Esophagus squamous epithelium (tissue), 5 donors: ENCODE data around the gene KAZN. TPM values are rescaled to one million over a fixed set of nuclear protein-coding genes. Genes with fewer than 3 reads are reported as not detected.
A peak's percentile ranks its signal among the peaks of the same experiment; 100 is the strongest.

Experiments used
- DNase-seq: peaks from one replicate; lab custom pipeline; 2025; lab: John Stamatoyannopoulos, UW
- H3K27ac ChIP-seq, 4 donors: fragments of 200-600 bp; sonication (generic); one replicate each; pipeline ENCODE4 v1.5.1; 2016 to 2019; ENCODE audit warnings: mild to moderate bottlenecking in 1 of 4
- H3K27me3 ChIP-seq, 4 donors: fragments of 200-600 bp; sonication (generic); 1 replicate in 3 of 4; 2 replicates in 1 of 4; pipeline versions ENCODE4 v1.5.1 to v1.6.0; 2017 to 2021; ENCODE audit warnings: antibody characterized with exemption in 1 of 4
- H3K36me3 ChIP-seq, 3 donors: fragments of 200-600 bp; sonication (generic); one replicate each; pipeline ENCODE4 v1.5.1; 2016 to 2019
- H3K4me1 ChIP-seq, 3 donors: fragments of 200-600 bp; sonication (generic); one replicate each; pipeline ENCODE4 v1.5.1; 2017 to 2019
- H3K4me3 ChIP-seq, 4 donors: fragments of 200-600 bp; sonication (generic); 1 replicate in 3 of 4; 2 replicates in 1 of 4; pipeline ENCODE4 v1.5.1; 2016 to 2019; ENCODE audit warnings: mild to moderate bottlenecking in 2 of 4, moderate library complexity in 1 of 4
- H3K9me3 ChIP-seq, 3 donors: fragments of 200-600 bp; sonication (generic); one replicate each; pipeline ENCODE4 v1.5.1; 2016 to 2019
- CTCF ChIP-seq, 6 experiments: fragments of 450-650 bp in 4 of 6; fragments of 200-600 bp in 2 of 6; sonication (generic) in 2 of 6; IDR thresholded peaks; one replicate each; pipeline ENCODE4 v1.5.1; 2016 to 2019; ENCODE audit warnings: antibody characterized with exemption in 6 of 6, mild to moderate bottlenecking in 4 of 6, moderate library complexity in 4 of 6
- POLR2A ChIP-seq, 4 donors: fragments of 450-650 bp; IDR thresholded peaks; one replicate each; pipeline ENCODE4 v1.6.1; 2017; ENCODE audit warnings: antibody characterized with exemption in 4 of 4, mild to moderate bottlenecking in 4 of 4, moderate library complexity in 3 of 4
- WGBS, 2 donors: methylation state at CpG; one replicate each; pipeline ENCODE4 v1.1.5; 2018; 5-methylcytosine and 5-hydroxymethylcytosine counted together
- intact Hi-C: fragments of 100-400 bp; cut with DNase I; formaldehyde crosslinking; loops from one replicate; pipeline ENCODE4 v1.15.0; 2022
- total RNA-seq, 4 donors: library from RNA; depleted of rRNA; stranded (reverse); fragments of >200 nt; gene quantifications; one replicate each; pipeline ENCODE4 v1.1.0, GENCODE V29; 2016
- donor health status: DM: yes; HTN: yes; CAD: no.

Gene KAZN
- total RNA-seq, 4 donors from 2014 or later, result 25.0 to 54.5 (median 30.8) TPM

GRCh38 chr1:15067148-15067547 is 468.7 kb downstream of the KAZN start:
- H3K27ac ChIP-seq, result peak overlapping the region; percentile 15 to 63 (median 51)
- H3K9me3 ChIP-seq, result peaks cover 0 to 6% (median 0%) of the 10 kb centered on the region in 3 donors
- no peaks in the 10 kb centered on the region for H3K27me3 ChIP-seq
- TF ChIP-seq CTCF (IDR thresholded peaks at IDR 0.05), result no peak
- no peak for TF ChIP-seq POLR2A (IDR thresholded peaks at IDR 0.05)
- peaks cover 7 to 69% (median 15%) of the 10 kb centered on the region in 3 donors for H3K36me3 ChIP-seq
- H3K4me3 ChIP-seq, result no peak overlapping the region
- no peak for DNase-seq
- intact Hi-C loops, result no loop called here
- peaks cover 0 to 10% (median 0%) of the 10 kb centered on the region in 3 donors for H3K4me1 ChIP-seq
- 88 to 90% methylated on average over 3 to 4 of the region's 4 CpGs for WGBS, 2 donors

GRCh38 chr1:15068152-15068551 is 469.7 kb downstream of the KAZN start:
- Histone ChIP-seq H3K36me3 (peaks cover 7 to 59% (median 7%) of the 10 kb centered on the region in 3 donors), H3K27me3 (no peaks in the 10 kb centered on the region), H3K4me1 (peaks cover 0 to 10% (median 0%) of the 10 kb centered on the region in 3 donors), H3K9me3 (no peaks in the 10 kb centered on the region), H3K27ac (peak overlapping the region in 3 of 4 donors; percentile 2 to 50 (median 40)), H3K4me3 (no peak overlapping the region)
- intact Hi-C loops, result no loop called here
- 73 to 92% methylated on average over 3 of the region's 14 CpGs for WGBS, 2 donors
- DNase-seq, result no peak
- TF ChIP-seq CTCF (IDR thresholded peaks at IDR 0.05), result no peak
- TF ChIP-seq POLR2A (IDR thresholded peaks at IDR 0.05), result no peak

- no peak overlapping the region for H3K4me3 ChIP-seq
- 83 to 88% methylated on average over 4 of the region's 4 CpGs for WGBS, 2 donors
- peaks cover 7 to 50% (median 7%) of the 10 kb centered on the region in 3 donors for H3K36me3 ChIP-seq
- H3K27me3 ChIP-seq, result no peaks in the 10 kb centered on the region
- no peak for DNase-seq
- TF ChIP-seq CTCF (IDR thresholded peaks at IDR 0.05) (no peak), POLR2A (IDR thresholded peaks at IDR 0.05) (no peak)
- no peaks in the 10 kb centered on the region for H3K9me3 ChIP-seq
- H3K27ac ChIP-seq, result peak overlapping the region in 2 of 4 donors; percentile 40 to 50
- H3K4me1 ChIP-seq, result peaks cover 0 to 5% (median 0%) of the 10 kb centered on the region in 3 donors
- intact Hi-C loops, result no loop called here
Observed at GRCh38 chr1:15068997-15069396, 470.5 kb downstream of the KAZN start.

GRCh38 chr1:15070145-15070748 is 471.8 kb downstream of the KAZN start:
- 72 to 80% methylated on average over 5 to 7 of the region's 14 CpGs for WGBS, 2 donors
- H3K4me1 ChIP-seq, result no peaks in the 10 kb centered on the region
- peak overlapping the region in 1 of 4 donors; percentile 22 for H3K27ac ChIP-seq
- intact Hi-C loops, result no loop called here
- no peaks in the 10 kb centered on the region for H3K27me3 ChIP-seq
- TF ChIP-seq POLR2A (IDR thresholded peaks at IDR 0.05), result no peak
- no peak for TF ChIP-seq CTCF (IDR thresholded peaks at IDR 0.05)
- DNase-seq, result no peak
- peaks cover 4 to 38% (median 6%) of the 10 kb centered on the region in 3 donors for H3K36me3 ChIP-seq
- H3K9me3 ChIP-seq, result no peaks in the 10 kb centered on the region
- H3K4me3 ChIP-seq, result no peak overlapping the region

GRCh38 chr1:15071936-15072335 is 473.5 kb downstream of the KAZN start:
- no peak overlapping the region for H3K4me3 ChIP-seq
- intact Hi-C loops, result no loop called here
- H3K27ac ChIP-seq, result no peak overlapping the region
- DNase-seq, result no peak
- H3K36me3 ChIP-seq, result peaks cover 0 to 21% (median 0%) of the 10 kb centered on the region in 3 donors
- TF ChIP-seq CTCF (IDR thresholded peaks at IDR 0.05), result no peak
- no peak for TF ChIP-seq POLR2A (IDR thresholded peaks at IDR 0.05)
- H3K4me1 ChIP-seq, result peaks cover 0 to 13% (median 0%) of the 10 kb centered on the region in 3 donors
- no peaks in the 10 kb centered on the region for H3K9me3 ChIP-seq
- H3K27me3 ChIP-seq, result no peaks in the 10 kb centered on the region
- 93 to 97% methylated on average over 5 to 6 of the region's 6 CpGs for WGBS, 2 donors
